GM10248 (cell line): ENCODE results near the gene RABAC1.

Experiments
- CTCF ChIA-PET: fragments of 300-600 bp; sonication (Branson Sonifier 250); formaldehyde crosslinking; extraction: SDS; loops from one replicate; lab custom pipeline; 2021; ENCODE audit warnings: antibody characterized with exemption; lab: Yijun Ruan, JAX
- POLR2A ChIA-PET: fragments of 350-650 bp; sonication (Branson Sonifier 250); formaldehyde crosslinking; extraction: SDS; loops from one replicate; lab custom pipeline; 2020; ENCODE audit warnings: antibody characterized with exemption; lab: Yijun Ruan, JAX
- DNase-seq: peaks from one replicate; pipeline ENCODE4 v3.0.0; 2012; ENCODE audit errors: extremely low spot score
- CTCF ChIP-seq: IDR thresholded peaks from 2 replicates; pipeline ENCODE4 v1.5.1; 2012; ENCODE audit warnings: mild to moderate bottlenecking, low read depth; ENCODE audit errors: extremely low read depth, missing control alignments, control extremely low read depth

The RABAC1 gene

GRCh38 chr19:41926763-41927496 lies 32.2 kb downstream of the RABAC1 start:
- CTCF ChIA-PET = interaction anchor here (1.4 to 1.8 kb wide), 3 partner anchors 10 to 58 kb away, joined by 3 to 7 read pairs (median 4); no protein-coding TSS in a partner anchor

GRCh38 chr19:41926028-41926762 lies 32.9 kb downstream of the RABAC1 start:
- no peak for TF ChIP-seq CTCF
- no peak for DNase-seq
- POLR2A ChIA-PET = no interaction called here
- CTCF ChIA-PET = no interaction called here

More at GRCh38 chr19:41926763-41927496, 32.2 kb downstream of the RABAC1 start:
- no peak for DNase-seq
- POLR2A ChIA-PET = interaction anchor here (1.1 kb wide), 1 partner anchor 40 kb away, joined by 4 read pairs; no protein-coding TSS in a partner anchor
- no peak for TF ChIP-seq CTCF

GRCh38 chr19:41925208-41926003 lies 33.7 kb downstream of the RABAC1 start:
- no peak for DNase-seq
- ChIA-PET CTCF (no interaction called here), POLR2A (no interaction called here)
- no peak for TF ChIP-seq CTCF

- TF ChIP-seq CTCF = no peak
- no peak for DNase-seq
- ChIA-PET POLR2A (no interaction called here), CTCF (no interaction called here)
Measured at GRCh38 chr19:41924151-41925145, 34.7 kb downstream of the RABAC1 start.

GRCh38 chr19:41923045-41923788 lies 35.9 kb downstream of the RABAC1 start:
- ChIA-PET POLR2A (no interaction called here), CTCF (interaction anchor here (1.5 kb wide), 1 partner anchor 13 kb away, joined by 4 read pairs; no protein-coding TSS in a partner anchor)
- no peak for DNase-seq
- no peak for TF ChIP-seq CTCF
